Skeletal muscle satellite cell (primary cell): Measurements from ENCODE around the gene R3HDM1.
"Not testable (repeated sequence)": the region's sequence is repeated elsewhere in the genome, so short reads cannot be mapped to it uniquely, and the experiment has no call there.

Experiments
- H3K27me3 ChIP-seq: 2 replicates; pipeline ENCODE4 v1.7.0; 2013; ENCODE audit warnings: low read length; ENCODE audit not compliant: control insufficient read depth, insufficient read depth
- H3K36me3 ChIP-seq: 2 replicates; pipeline ENCODE4 v1.7.0; 2013; ENCODE audit warnings: mild to moderate bottlenecking, control low read depth, low read length; ENCODE audit not compliant: insufficient read depth
- H3K4me1 ChIP-seq: 2 replicates; pipeline ENCODE4 v1.7.0; 2013; ENCODE audit warnings: low read length; ENCODE audit not compliant: control insufficient read depth, insufficient read depth
- H3K4me2 ChIP-seq: 2 replicates; pipeline ENCODE4 v1.7.0; 2013; ENCODE audit warnings: mild to moderate bottlenecking, low read length
- H3K4me3 ChIP-seq: 2 replicates; pipeline ENCODE4 v1.7.0; 2013; ENCODE audit warnings: low read length
- H3K9ac ChIP-seq: 2 replicates; pipeline ENCODE4 v1.7.0; 2013; ENCODE audit warnings: mild to moderate bottlenecking, low read depth, low read length, moderate library complexity
- H3K9me3 ChIP-seq: replicated peaks from 2 replicates; pipeline ENCODE4 v1.7.0; 2013; ENCODE audit warnings: mild to moderate bottlenecking, control low read depth, low read length

The R3HDM1 gene

GRCh38 chr2:135647836-135648579 lies 116.7 kb downstream of the R3HDM1 start:
- Histone ChIP-seq H3K4me3 (no peak overlapping the region), H3K9me3 (no peaks in the 10 kb centered on the region), H3K36me3 (peaks cover 6% of the 10 kb centered on the region), H3K4me2 (no peak overlapping the region), H3K9ac (no peak overlapping the region), H3K27me3 (no peaks in the 10 kb centered on the region), H3K4me1 (peaks cover 8% of the 10 kb centered on the region)

GRCh38 chr2:135650721-135651120 lies 119.4 kb downstream of the R3HDM1 start:
- H3K27me3 ChIP-seq = no peaks in the 10 kb centered on the region
- no peak overlapping the region for H3K4me3 ChIP-seq
- no peak overlapping the region for H3K4me2 ChIP-seq
- no peak overlapping the region for H3K9ac ChIP-seq
- H3K36me3 ChIP-seq = peaks cover 12% of the 10 kb centered on the region
- H3K9me3 ChIP-seq = no peaks in the 10 kb centered on the region
- peaks cover 8% of the 10 kb centered on the region for H3K4me1 ChIP-seq

- H3K9ac ChIP-seq = no peak overlapping the region
- H3K36me3 ChIP-seq = peaks cover 12% of the 10 kb centered on the region
- H3K4me2 ChIP-seq = no peak overlapping the region
- no peak overlapping the region for H3K4me3 ChIP-seq
- peaks cover 8% of the 10 kb centered on the region for H3K4me1 ChIP-seq
- H3K9me3 ChIP-seq = no peaks in the 10 kb centered on the region
- H3K27me3 ChIP-seq = no peaks in the 10 kb centered on the region
Measured at GRCh38 chr2:135651717-135652116, 120.4 kb downstream of the R3HDM1 start.

- H3K4me2 ChIP-seq, H3K4me3 ChIP-seq, H3K9ac ChIP-seq, H3K4me1 ChIP-seq, H3K9me3 ChIP-seq, H3K27me3 ChIP-seq: not testable (repeated sequence)
- H3K36me3 ChIP-seq = peaks cover 17% of the 10 kb centered on the region
Measured at GRCh38 chr2:135654239-135654638, 123.0 kb downstream of the R3HDM1 start.

GRCh38 chr2:135657806-135658582 lies 126.7 kb downstream of the R3HDM1 start:
- Histone ChIP-seq H3K4me2 (no peak overlapping the region), H3K36me3 (peaks cover 13% of the 10 kb centered on the region), H3K4me3 (no peak overlapping the region), H3K4me1 (no peaks in the 10 kb centered on the region), H3K9me3 (no peaks in the 10 kb centered on the region), H3K9ac (no peak overlapping the region), H3K27me3 (no peaks in the 10 kb centered on the region)

- Histone ChIP-seq H3K4me2 (no peak overlapping the region), H3K4me1 (peaks cover 7% of the 10 kb centered on the region), H3K4me3 (no peak overlapping the region), H3K36me3 (peaks cover 8% of the 10 kb centered on the region), H3K9me3 (no peaks in the 10 kb centered on the region), H3K27me3 (no peaks in the 10 kb centered on the region), H3K9ac (no peak overlapping the region)
Measured at GRCh38 chr2:135662088-135662487, 130.8 kb downstream of the R3HDM1 start.

- H3K9ac ChIP-seq = no peak overlapping the region
- H3K27me3 ChIP-seq = no peaks in the 10 kb centered on the region
- H3K9me3 ChIP-seq = no peaks in the 10 kb centered on the region
- peaks cover 5% of the 10 kb centered on the region for H3K36me3 ChIP-seq
- no peak overlapping the region for H3K4me3 ChIP-seq
- H3K4me2 ChIP-seq = no peak overlapping the region
- peaks cover 7% of the 10 kb centered on the region for H3K4me1 ChIP-seq
Measured at GRCh38 chr2:135663148-135663700, 131.9 kb downstream of the R3HDM1 start.

- Histone ChIP-seq H3K36me3 (peaks cover 3% of the 10 kb centered on the region), H3K4me1 (peaks cover 7% of the 10 kb centered on the region), H3K9me3 (no peaks in the 10 kb centered on the region), H3K27me3 (no peaks in the 10 kb centered on the region), H3K4me3 (no peak overlapping the region), H3K4me2 (no peak overlapping the region), H3K9ac (no peak overlapping the region)
Measured at GRCh38 chr2:135664623-135665068, 133.4 kb downstream of the R3HDM1 start.

- Histone ChIP-seq H3K4me1 (peaks cover 7% of the 10 kb centered on the region), H3K4me2 (no peak overlapping the region), H3K27me3 (no peaks in the 10 kb centered on the region), H3K4me3 (no peak overlapping the region), H3K9ac (no peak overlapping the region), H3K9me3 (no peaks in the 10 kb centered on the region), H3K36me3 (no peaks in the 10 kb centered on the region)
Measured at GRCh38 chr2:135667045-135667444, 135.8 kb downstream of the R3HDM1 start.

GRCh38 chr2:135674453-135674852 lies 143.2 kb downstream of the R3HDM1 start:
- Histone ChIP-seq H3K4me2 (no peak overlapping the region), H3K4me3 (no peak overlapping the region), H3K9me3 (no peaks in the 10 kb centered on the region), H3K9ac (no peak overlapping the region), H3K36me3 (peaks cover 9% of the 10 kb centered on the region), H3K27me3 (no peaks in the 10 kb centered on the region), H3K4me1 (peaks cover 5% of the 10 kb centered on the region)

GRCh38 chr2:135676031-135676430 lies 144.7 kb downstream of the R3HDM1 start:
- Histone ChIP-seq H3K27me3 (no peaks in the 10 kb centered on the region), H3K9ac (no peak overlapping the region)

More at GRCh38 chr2:135676031-135676430, 144.7 kb downstream of the R3HDM1 start:
- no peak overlapping the region for H3K4me3 ChIP-seq
- no peak overlapping the region for H3K4me2 ChIP-seq
- H3K9me3 ChIP-seq = no peaks in the 10 kb centered on the region
- H3K4me1 ChIP-seq = peaks cover 5% of the 10 kb centered on the region
- peaks cover 13% of the 10 kb centered on the region for H3K36me3 ChIP-seq
